ENCODE measurements around the gene MRGPRE.
"Not testable (repeated sequence)": the region's sequence is repeated elsewhere in the genome, so short reads cannot be mapped to it uniquely, and the experiment has no call there.

Gene MRGPRE, protein sequence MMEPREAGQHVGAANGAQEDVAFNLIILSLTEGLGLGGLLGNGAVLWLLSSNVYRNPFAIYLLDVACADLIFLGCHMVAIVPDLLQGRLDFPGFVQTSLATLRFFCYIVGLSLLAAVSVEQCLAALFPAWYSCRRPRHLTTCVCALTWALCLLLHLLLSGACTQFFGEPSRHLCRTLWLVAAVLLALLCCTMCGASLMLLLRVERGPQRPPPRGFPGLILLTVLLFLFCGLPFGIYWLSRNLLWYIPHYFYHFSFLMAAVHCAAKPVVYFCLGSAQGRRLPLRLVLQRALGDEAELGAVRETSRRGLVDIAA

DNA sequence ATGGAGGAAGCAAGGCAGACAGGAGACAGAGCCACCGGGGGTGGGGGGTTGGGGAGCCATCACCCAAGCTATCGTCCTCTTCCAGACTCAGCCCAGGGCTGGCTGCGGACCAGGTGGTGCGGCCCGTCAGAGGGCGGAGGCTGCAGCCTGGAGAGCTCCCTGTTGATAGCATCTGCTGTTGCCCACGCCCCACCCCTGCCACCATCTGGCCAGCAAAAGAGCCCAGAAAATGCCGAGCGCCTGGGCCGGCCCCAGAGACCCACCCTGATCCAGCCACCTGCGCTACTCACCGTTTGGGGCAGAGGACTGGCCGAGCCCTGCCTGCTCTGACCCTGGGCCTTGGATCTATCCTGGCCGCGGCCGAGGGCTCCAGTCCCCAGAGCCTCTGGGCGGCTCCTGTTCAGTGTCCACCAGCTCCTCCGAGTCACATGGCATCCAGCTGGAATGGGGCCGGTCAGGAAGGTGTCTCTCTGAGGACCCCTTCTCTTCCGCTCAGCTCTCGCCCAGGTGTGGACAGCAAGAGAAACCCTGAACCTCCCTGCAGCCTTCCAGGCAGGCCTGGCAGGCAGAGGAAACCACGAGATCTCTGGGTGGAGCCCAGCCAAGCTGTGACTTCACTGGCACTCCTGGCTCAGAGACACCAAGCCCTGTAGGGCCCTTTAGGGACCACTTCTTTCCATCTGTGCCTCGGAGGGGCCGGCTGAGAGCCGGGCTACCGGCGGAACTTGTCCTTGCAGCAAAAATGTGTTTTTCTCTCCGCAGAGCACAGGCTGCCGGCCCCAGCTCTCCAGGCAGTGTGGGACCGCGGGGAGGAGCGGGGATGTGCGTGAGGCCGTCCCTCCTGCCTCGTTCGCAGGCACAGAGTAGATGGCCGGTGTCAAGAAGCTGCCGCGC, at the start of gene MRGPRE:
Gene MRGPRE (minus strand): TSS at position 567 of the 894 bp plus-strand sequence. CDS start 3,618 bp downstream, outside the sequence.
- DNase-seq, result no peak

DNA sequence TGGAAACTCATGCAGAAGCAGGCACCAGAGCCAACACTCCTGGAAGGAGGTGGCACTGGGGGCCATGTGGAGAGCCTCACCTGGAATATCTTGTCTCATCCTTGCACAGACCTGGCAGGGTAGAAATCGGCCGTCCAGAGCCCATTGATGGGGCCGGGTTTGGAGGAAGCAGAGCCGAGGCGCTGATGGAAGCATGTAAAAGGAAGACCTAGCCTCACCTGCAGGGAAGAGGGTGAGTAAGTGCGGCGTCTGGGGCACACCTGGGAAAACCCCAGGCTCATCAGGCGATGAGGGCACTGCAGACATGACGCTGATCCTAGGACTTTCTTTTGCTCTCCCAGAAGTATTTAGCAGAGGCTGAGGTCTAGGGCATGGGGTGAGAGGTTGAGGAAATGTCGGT, 48.9 kb upstream of the MRGPRE start:
- DNase-seq, result not testable (repeated sequence)

DNA sequence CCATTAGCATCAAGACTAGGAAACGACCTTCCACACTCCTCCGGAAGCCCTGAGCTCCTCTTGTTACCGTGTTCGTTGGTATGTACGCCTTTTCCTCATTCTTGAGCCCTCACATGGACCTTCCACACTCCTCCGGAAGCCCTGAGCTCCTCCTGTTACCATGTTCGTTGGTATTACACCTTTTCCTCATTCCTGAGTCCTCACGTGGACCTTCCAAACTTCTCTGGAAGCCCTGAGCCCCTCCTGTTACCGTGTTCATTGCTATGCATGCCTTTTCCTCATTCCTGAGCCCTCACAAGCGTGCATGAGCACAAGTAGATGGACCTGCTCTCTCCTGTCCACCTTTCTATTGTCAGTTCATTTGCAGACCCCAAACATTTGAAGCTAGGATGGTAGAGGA, 48.4 kb upstream of the MRGPRE start:
- DNase-seq, result not testable (repeated sequence)

DNA sequence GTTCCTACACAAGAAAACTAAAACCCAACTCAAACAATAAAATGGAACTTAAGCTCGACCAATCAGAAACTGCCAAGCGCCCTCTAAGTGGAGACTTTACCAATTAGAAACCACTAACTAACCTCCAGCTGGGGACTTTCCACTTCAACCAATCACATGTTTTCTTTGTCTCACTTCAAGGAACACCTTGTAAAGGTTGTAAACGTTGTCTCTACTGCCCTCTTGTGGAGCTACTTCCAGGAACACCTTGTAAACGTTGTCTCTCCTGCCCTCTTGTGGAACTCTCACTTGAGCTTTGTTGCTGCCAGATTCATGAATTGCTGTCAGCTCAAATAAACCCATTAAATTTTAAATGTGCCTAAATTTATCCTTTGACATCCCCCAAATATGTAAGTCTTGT, 46.7 kb upstream of the MRGPRE start:
- not testable (repeated sequence) for DNase-seq

DNA sequence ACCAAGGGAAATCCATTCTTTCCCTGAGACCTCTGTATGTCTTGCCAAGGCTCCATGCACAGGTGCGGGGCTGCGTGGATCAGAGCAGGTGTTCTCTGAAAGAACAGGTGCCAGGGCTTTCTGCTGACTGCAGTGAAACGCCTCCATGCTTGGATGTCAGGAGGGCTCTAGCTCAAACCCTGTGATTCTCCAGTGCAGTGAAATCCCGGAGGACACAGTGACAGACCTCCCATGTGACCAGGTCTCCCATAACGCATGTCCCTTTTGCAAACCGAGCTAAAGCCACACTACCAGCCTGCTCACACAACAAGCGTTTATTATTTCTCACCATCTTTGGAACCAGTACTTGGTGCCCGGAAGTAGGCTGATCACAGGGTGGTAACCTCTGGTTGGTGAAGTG, 41.4 kb upstream of the MRGPRE start:
- DNase-seq, result not testable (repeated sequence)

DNA sequence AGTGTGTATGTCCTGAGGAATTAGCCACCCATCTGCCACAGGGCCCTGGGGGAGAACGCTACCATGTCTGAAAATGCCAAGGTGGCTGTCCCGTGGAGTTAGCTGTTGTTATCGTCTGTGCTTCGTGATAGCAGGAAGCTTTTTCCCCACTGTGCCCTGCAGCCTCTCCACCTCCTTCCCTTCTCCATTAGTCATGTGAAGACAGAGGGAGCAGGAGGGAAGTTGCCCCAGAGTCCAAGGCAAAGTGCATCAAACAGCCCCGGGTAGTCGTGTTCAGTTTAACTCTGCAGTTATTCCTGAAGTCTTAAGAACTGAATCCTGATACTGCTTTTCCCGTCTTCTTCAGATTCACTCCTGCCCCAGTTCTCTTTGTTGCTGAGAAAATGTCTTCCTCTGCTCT, 30.3 kb upstream of the MRGPRE start:
- DNase-seq, result not testable (repeated sequence)

DNA sequence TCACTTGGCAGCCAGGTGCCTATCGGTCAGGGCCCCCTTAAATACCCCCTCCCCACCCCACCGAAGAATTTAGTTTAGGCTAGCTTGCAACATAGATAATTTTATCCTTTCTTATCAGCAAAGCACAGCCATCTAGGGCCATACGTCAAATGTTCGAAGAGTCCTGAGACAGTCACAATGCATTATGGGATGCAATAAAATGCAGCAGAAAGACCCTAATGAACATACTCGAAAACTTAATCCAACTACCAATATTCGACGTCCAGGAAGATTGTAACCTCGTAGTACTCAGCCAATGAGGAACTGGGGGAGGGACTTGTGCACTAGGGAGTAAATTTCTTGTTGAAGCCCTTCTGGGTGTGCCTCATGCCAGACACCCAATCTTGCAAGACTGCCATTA, 29.6 kb upstream of the MRGPRE start:
- DNase-seq, result not testable (repeated sequence)

DNA sequence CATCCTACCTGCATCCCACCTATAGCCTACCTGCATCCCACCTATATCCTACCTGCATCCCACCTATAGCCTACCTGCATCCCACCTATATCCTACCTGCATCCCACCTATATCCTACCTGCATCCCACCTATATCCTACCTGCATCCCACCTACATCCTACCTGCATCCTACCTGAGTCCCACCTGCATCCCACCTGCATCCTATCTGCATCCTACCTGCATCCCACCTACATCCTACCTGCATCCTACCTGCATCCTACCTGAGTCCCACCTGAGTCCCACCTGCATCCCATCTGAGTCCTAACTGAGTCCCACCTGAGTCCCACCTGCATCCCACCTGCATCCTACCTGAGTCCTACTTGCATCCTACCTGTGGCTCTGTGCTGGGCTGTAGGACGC, 25.3 kb upstream of the MRGPRE start:
- DNase-seq, result not testable (repeated sequence)

DNA sequence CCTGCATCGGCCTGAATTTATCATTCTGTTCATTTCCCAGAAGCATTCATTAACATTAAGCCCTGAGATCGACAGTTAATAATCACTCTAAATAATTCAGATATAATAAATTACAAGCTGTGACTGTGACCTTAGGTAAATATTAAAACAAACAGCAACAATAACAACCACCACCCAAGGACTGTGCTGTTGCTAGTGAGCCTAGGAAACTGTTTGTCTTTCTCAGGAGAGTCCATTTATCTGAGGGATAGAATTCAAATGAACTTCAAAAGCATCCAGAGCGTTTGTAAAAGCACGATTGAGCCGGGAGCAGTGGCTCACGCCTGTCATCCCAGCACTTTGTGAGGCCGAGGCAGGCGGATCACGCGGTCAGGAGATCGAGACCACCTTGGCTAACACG, 23.0 kb upstream of the MRGPRE start:
- not testable (repeated sequence) for DNase-seq

DNA sequence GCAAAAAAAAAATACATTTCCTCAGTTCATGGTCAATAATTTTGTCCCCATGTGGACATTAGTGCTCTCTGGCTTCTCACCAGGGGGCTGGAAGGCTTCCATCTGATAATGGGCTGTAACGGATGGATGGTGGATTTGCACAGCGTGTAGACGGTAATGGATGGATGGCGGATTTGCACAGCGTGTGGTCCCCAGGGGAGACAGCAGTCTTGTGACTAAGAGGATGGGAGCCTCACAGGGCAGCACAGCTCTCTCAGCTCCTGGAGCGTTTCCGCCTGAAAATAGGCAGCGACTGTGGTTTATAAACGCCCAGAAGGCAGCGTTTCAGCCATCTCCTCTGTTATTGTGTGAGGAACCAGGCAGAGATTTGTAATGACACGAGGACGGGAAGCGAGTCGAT, 22.6 kb upstream of the MRGPRE start:
- not testable (repeated sequence) for DNase-seq

DNA sequence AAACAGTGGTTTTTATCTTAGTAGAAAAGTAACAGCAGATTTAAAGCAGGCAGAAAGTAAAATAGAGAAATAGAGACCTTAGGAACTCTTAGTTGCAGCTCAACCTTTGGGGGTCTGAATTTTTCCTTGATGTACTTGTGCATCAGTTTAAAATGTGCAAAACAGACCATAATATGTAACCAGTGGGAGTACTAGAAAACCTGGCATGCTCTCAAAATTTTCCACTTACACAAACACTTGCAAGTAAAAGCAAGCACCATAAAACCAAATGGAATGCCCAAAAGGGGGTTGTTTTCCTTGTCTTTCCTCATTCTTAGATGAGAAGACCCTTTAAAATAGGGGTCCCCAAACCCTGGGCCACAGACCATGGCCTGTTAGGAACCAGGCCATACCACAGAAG, 12.9 kb upstream of the MRGPRE start:
- DNase-seq, result no peak

DNA sequence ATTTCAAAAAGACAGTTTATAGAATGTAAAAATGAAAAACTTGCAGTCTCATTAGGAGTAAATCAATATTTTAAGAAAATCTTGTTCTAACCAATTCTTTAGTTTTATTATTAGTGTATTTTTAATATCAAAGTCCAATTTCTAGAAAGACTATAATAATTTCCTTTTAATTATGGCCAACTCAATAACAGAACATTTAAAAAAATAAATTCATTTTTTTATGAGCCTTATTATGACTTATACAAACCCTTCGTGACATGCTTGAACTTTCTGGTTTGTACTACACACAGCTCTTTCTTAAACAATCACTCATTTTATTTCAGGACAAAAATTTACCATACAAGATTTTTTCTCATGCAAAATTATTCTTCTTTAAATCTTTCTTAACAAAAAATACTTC, 11.7 kb upstream of the MRGPRE start:
- DNase-seq, result no peak

DNA sequence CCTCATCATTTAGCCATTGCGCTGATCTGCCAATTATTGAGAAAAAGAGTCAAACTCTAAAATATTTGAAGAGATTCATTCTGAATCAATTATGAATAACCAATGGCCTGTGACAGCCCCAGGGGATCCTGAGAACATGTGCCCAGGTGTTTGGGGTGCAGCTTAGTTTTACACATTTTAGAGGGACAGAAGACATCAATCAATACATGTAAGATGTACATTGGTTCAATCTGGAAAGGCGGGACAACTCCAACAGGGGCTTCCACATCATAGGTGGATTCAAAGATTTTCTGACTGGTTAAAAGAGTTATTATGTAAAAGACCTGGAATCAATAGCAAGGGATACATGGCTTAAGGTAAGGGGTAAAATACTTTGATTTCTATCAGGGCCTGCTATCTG, 4.9 kb upstream of the MRGPRE start:
- DNase-seq, result no peak

DNA sequence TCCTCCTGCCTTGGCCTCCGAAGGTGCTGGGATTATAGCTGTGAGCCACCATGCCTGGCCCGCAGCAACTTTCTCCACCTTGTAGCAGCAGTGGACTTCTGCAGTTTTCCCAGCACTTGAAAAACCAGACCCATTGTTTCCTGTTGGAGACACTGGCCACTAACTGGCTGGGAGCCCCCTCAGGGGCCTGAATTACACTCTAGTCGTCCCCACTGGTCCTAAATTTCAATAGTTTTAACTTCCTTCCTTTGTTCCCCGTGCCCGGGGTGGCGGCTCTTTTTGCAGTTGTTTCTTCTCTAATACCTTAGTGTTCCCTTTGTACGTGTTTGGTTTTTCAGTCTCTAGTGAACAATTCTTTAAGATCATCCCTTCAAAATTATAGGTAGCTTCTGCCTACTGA, 2.6 kb upstream of the MRGPRE start:
- DNase-seq, result no peak

DNA sequence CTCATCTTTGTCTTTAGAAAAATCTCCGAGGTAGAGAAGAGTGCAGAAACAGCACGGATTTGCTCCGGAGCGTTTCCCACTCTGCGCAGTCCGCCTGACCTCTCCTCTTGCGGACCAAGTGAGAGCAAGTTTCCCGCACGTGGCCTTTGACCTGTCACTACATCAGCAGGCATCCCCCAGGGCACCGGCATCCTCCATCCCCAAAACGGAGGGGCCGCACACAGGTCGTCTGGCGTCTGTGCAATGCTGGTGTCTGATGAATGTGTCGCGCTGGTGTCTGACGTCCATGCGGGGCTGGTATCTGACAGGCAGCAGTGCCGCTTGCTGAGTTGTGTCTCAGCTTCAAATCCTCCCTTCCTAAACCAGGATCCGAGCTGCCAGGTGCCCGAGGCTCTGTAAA, 739 bp upstream of the MRGPRE start:
- no peak for DNase-seq

DNA sequence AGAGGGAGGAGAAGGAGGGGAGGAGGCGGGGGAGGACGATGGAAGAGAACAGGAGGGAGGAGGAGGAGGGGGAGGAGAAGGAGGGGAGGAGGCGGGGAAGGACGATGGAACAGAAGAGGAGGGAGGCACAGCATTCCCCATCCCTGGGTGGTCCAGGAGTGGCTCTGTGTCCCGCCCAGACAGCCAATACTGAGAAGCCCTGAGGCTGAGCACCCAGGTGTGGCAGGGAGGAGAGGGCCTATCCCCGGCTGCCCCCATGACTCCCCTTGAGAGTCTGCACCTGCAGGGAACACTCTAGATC, 717 bp downstream of the MRGPRE start:
- DNase-seq, result no peak

DNA sequence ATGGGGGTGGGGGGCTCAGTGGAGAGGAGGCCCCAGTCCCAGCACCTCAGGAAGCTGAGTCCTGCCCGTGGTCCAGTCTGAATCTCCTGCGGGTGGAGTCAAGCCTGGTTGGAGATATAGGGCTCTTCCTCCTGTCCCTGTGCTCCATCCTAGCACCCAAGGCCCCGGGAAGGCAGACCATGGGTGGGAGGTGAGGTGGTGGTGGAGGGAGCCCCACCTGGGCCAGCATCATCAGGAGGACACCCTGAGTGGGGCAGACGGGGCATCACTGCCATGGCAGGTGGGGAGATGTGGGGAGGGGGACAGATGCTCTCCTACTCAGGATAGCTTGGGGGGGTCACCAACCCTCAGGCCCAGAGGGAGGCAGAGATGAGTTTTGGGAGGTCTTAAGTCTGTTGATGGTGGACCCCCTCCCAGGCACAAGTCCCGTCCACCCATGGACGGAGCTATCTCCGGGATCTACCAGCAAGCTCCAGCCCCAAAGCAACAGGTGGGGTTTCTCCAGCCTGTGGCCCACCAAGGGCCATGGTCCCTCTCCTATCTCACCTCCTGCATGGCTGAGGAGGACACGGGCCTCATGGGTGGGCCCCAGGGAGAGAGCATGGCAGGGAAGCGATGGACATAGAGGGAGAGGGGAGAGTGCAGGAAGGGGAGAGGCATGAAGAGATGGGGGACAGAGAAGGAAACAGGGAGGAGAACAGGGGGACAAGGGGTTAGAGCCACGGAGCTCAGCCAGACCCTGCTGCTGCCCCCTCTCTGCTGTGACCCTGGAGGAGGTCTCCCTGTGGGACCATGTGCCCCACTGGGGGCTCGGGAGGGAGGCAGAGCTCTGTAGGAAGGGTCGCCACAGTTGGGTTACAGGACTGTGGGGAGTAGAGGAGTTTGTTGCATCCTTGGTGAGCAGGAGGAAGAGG, 1.3 kb downstream of the MRGPRE start:
- no peak for DNase-seq

DNA sequence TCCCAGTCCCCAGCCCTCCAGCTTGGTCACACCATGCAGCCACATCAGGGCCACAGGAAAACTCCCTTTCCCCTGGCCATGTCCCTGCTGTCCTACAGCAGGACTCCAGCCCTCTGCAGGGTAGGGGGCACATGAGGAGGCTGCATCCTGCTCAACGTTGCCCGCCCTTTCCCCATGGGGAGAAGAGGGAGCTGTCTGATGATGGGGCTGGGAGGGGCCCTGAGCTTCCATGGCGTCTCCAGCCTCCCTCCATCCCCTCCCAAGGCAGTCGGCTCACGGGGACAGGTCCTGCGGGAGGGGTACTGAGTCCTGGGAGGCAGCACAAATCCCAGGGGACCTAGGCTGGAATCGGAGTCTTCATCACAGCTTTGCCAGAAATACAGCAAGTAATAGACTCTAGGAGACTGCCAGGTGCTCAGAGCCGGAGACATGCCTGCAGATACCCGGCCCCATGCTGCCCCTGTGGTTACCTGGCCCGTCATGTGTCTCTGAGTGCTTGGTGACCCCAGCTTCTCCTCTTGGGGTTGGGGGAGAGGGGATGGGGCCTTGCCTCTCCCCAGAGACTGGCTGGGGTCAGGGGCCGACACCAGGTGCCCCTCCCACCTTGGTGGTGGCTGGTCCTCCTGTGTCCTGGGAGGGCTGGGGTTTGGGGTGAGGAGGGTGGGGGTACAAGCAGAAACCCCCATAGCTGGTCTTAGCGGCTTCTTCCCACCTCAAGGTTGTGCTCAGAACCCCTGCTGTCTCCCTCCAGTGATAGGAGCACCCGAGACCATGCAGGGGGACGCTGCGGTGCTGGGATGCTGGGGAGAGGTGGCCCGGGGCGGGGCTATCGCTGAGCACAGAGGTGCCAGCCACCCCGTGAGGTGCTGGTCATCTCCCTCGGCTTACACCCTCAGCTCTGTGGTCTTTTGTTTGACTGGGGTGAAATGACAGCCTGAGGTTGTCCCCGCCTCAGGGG, 2.3 kb downstream of the MRGPRE start:
- no peak for DNase-seq

DNA sequence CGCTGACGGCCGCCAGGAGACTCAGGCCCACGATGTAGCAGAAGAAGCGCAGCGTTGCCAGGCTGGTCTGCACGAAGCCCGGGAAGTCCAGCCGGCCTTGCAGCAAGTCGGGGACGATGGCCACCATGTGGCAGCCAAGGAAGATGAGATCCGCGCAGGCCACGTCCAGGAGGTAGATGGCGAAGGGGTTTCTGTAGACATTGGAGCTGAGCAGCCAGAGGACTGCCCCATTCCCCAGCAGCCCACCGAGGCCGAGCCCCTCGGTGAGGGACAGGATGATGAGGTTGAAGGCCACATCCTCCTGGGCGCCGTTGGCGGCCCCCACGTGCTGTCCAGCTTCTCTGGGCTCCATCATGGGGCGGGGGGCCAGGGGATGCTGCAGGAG, 3.8 kb downstream of the MRGPRE start:
- DNase-seq, result no peak

DNA sequence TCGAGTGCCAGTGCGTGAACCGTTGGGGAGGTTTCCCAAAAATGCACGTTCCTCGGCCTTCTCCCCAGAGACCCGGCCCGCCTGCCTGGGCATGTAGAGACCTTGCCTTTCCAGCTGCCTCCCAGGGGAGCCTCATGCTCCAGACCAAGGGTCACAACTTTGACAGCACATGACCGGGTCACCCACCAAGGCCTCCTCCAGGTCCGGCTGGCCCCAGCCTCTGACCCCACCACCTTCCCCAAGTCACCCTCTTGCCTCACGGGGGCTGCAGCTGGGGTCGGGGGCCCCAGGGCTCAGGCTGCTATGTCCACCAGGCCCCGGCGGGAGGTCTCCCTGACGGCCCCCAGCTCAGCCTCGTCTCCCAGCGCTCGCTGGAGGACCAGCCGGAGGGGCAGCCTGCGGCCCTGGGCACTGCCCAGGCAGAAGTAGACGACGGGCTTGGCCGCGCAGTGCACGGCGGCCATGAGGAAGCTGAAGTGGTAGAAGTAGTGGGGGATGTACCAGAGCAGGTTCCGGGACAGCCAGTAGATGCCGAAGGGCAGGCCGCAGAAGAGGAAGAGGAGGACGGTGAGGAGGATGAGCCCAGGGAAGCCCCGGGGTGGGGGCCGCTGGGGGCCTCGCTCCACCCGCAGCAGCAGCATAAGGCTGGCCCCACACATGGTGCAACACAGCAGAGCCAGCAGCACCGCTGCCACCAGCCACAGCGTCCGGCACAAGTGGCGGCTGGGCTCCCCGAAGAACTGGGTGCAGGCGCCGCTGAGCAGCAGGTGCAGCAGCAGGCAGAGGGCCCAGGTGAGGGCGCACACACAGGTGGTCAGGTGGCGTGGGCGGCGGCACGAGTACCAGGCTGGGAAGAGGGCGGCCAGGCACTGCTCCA, 4.4 kb downstream of the MRGPRE start:
- DNase-seq, result no peak

Measured in NCI-H1048 (cell line).